ENCODE data around the gene CPED1.

- TF ChIP-seq REST (IDR thresholded peaks at IDR 0.05; ENCODE audit: insufficient read depth in 1 of 2, low read depth in 2 of 2, low read length in 1 of 2) (no peak), CTCF (IDR thresholded peaks at IDR 0.05) (no peak)
Measured at GRCh38 chr7:121192834-121193233, 204.3 kb downstream of the CPED1 start.
